ENCODE results near the gene NSMF.

NSMF gene

GRCh38 chr9:137460363-137461315 lies 1.5 kb upstream of the NSMF start:
- DNase-seq (ENCODE audit: low read depth), result no peak
- no peak overlapping the region for H3K4me3 ChIP-seq (ENCODE audit: low read depth, low read length)
- TF ChIP-seq CTCF (IDR thresholded peaks at IDR 0.05; ENCODE audit: insufficient read depth, low read depth, low read length, missing control alignments), result no peak

- H3K4me3 ChIP-seq (ENCODE audit: low read depth, low read length), result peak overlapping the region; percentile 49
- no peak for DNase-seq (ENCODE audit: low read depth)
- no peak for TF ChIP-seq CTCF (IDR thresholded peaks at IDR 0.05; ENCODE audit: insufficient read depth, low read depth, low read length, missing control alignments)
These were observed 648 bp upstream of the NSMF start for GRCh38 chr9:137459601-137460362.

DNA sequence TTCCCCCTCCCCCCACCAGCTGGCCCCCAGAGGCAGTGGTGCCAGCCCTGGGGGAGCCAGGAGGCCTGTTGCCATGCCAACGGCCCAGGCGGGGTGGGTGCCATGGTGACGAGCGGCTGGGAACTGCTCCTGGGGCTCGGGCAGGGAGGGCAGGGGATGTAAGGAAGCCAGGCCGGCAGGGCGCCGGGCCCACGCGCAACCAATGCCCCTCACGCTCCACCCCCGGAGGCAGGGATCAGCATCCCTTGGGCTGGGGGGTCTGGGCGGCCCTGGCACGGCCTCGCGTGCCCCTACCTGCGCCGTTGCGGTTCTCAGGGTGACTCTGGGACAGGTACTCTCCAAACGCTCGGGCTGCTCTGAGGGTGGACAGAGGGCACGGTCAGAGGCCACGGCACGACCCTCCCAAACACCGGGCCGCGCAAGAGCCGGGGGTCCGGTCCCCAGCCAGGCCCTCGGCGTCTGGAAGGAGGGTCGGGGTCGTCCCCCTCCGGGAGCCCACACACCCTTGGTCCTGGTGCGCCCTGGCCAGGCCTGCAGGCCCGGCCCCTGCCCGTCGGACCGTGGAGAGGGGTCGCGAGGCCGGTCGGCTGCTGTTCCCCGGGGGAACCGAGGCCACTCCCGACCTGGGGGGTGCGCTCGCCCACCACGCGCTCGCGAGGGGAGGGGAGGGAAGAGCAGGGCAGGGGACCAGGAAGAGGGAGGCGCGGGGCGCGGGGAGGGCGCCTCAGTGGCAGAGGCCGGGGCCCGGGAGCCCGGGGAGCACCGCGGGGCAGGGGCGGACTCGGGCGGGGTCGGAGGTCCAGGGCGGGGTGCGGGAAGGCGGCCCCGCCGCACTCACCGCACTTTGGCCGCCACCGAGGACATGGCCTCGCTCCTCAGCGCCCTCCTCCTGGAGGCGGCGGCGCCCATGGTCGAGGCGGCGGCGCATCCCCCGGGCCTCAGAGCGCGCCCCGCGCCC lies 661 bp downstream of the NSMF start:
- peak overlapping the region; percentile 70 for H3K4me3 ChIP-seq (ENCODE audit: low read depth, low read length)
- TF ChIP-seq CTCF (IDR thresholded peaks at IDR 0.05; ENCODE audit: insufficient read depth, low read depth, low read length, missing control alignments), result no peak
- no peak for DNase-seq (ENCODE audit: low read depth)

DNA sequence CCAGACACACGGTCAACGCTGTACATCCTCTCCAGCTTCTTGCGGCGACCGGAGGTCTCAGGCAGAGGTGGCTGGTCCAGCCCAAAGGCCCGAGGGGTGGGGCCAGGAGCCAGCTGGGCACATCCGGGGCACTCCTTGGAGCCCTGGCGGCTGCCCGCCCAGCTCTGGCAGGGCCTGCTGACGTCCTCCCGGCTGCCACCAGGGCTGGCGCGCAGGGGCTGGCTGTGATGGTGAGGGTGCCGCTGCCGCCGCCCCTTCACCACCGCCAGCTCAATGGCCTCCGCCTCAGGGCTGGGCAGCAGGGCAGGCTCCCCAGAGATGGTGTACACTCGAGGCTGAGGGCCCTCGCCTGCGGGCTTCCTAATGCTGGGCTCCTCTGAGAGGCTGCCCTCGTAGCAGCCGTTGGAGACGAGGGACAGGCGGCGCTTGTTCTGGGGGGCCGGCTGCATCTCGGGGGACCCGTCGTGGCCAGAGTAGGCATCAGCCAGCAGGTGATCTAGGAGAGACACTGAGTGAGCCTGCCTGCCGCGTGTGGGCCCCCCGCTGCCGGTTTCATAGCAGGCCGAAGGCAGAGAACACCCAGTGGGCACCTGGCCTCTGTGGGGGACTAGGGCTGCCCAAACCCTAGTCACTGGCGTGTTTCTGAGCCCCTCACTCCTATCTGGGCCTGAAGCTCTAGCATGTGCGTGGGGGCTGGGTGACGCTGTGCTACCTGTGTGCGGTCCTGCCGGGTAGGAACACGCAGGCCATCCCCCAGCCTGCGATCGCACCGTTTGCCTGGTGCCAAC lies 1.5 kb downstream of the NSMF start:
- H3K4me3 ChIP-seq (ENCODE audit: low read depth, low read length), result no peak overlapping the region
- no peak for DNase-seq (ENCODE audit: low read depth)
- TF ChIP-seq CTCF (IDR thresholded peaks at IDR 0.05; ENCODE audit: insufficient read depth, low read depth, low read length, missing control alignments), result no peak

DNA sequence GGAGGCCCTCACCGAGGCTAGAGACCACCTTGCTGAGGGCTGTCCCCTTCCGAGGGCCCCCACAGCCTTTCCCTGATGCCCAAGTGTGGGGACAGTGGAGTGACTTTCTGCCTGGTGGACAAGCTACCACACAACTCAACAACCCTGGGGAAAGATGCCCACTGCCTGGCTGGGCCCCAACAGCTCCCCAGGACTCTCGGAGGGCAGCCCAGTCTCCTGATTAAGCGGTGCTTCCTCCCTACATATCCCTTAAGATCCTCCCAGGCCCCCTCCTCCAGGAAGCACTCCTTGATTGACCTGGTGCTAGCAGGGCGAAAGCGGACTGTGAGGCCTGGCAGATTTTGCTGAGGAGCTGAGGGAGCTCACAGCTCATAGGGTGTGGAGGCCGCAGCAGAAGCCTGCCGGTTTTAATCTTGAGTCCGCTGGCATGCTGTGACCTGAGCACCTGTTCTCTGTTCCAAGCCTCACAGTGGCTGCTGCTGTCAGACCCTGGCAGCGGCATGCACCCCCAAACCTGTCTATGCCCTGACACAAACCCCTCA lies 2.2 kb downstream of the NSMF start:
- no peak for DNase-seq (ENCODE audit: low read depth)
- no peak overlapping the region for H3K4me3 ChIP-seq (ENCODE audit: low read depth, low read length)
- no peak for TF ChIP-seq CTCF (IDR thresholded peaks at IDR 0.05; ENCODE audit: insufficient read depth, low read depth, low read length, missing control alignments)
